Measurements from ENCODE around the gene CTDP1. TPM values are rescaled to one million over a fixed set of nuclear protein-coding genes. Genes with fewer than 3 reads are reported as not detected.

CTDP1 gene
- total RNA-seq, 1 donor from 2014 or later: 34.8 TPM

- H3K9me3 Mint-ChIP-seq (ENCODE audit: unreplicated experiment): no peaks in the 10 kb centered on the region
- H3K27me3 Mint-ChIP-seq (ENCODE audit: unreplicated experiment): no peaks in the 10 kb centered on the region
- H3K36me3 Mint-ChIP-seq (ENCODE audit: unreplicated experiment): peaks cover 9% of the 10 kb centered on the region
- no peak overlapping the region for H3K27ac Mint-ChIP-seq (ENCODE audit: unreplicated experiment)
- H3K4me1 Mint-ChIP-seq (ENCODE audit: low read depth, unreplicated experiment): no peaks in the 10 kb centered on the region
- H3K4me3 Mint-ChIP-seq (ENCODE audit: unreplicated experiment): no peak overlapping the region
- no peak for DNase-seq
- no peak for TF ChIP-seq CTCF (IDR thresholded peaks at IDR 0.05; ENCODE audit: partially characterized antibody, unreplicated experiment)
Measured at GRCh38 chr18:79658366-79658765, 21.2 kb upstream of the CTDP1 start.

GRCh38 chr18:79659733-79660132 is 19.9 kb upstream of the CTDP1 start:
- TF ChIP-seq CTCF (IDR thresholded peaks at IDR 0.05; ENCODE audit: partially characterized antibody, unreplicated experiment): no peak
- H3K27me3 Mint-ChIP-seq (ENCODE audit: unreplicated experiment): no peaks in the 10 kb centered on the region
- peaks cover 2% of the 10 kb centered on the region for H3K9me3 Mint-ChIP-seq (ENCODE audit: unreplicated experiment)
- no peak for DNase-seq
- H3K27ac Mint-ChIP-seq (ENCODE audit: unreplicated experiment): no peak overlapping the region
- H3K36me3 Mint-ChIP-seq (ENCODE audit: unreplicated experiment): peaks cover 9% of the 10 kb centered on the region
- no peak overlapping the region for H3K4me3 Mint-ChIP-seq (ENCODE audit: unreplicated experiment)
- no peaks in the 10 kb centered on the region for H3K4me1 Mint-ChIP-seq (ENCODE audit: low read depth, unreplicated experiment)

- Mint-ChIP-seq H3K4me3 (ENCODE audit: unreplicated experiment) (no peak overlapping the region), H3K4me1 (ENCODE audit: low read depth, unreplicated experiment) (no peaks in the 10 kb centered on the region), H3K36me3 (ENCODE audit: unreplicated experiment) (no peaks in the 10 kb centered on the region), H3K9me3 (ENCODE audit: unreplicated experiment) (peaks cover 2% of the 10 kb centered on the region), H3K27ac (ENCODE audit: unreplicated experiment) (no peak overlapping the region), H3K27me3 (ENCODE audit: unreplicated experiment) (no peaks in the 10 kb centered on the region)
- no peak for TF ChIP-seq CTCF (IDR thresholded peaks at IDR 0.05; ENCODE audit: partially characterized antibody, unreplicated experiment)
- no peak for DNase-seq
Measured at GRCh38 chr18:79662034-79662433, 17.6 kb upstream of the CTDP1 start.

GRCh38 chr18:79662439-79662838 is 17.2 kb upstream of the CTDP1 start:
- no peak overlapping the region for H3K27ac Mint-ChIP-seq (ENCODE audit: unreplicated experiment)
- H3K9me3 Mint-ChIP-seq (ENCODE audit: unreplicated experiment): peaks cover 4% of the 10 kb centered on the region
- no peak for DNase-seq
- H3K4me1 Mint-ChIP-seq (ENCODE audit: low read depth, unreplicated experiment): no peaks in the 10 kb centered on the region
- no peaks in the 10 kb centered on the region for H3K36me3 Mint-ChIP-seq (ENCODE audit: unreplicated experiment)
- no peaks in the 10 kb centered on the region for H3K27me3 Mint-ChIP-seq (ENCODE audit: unreplicated experiment)
- TF ChIP-seq CTCF (IDR thresholded peaks at IDR 0.05; ENCODE audit: partially characterized antibody, unreplicated experiment): no peak
- H3K4me3 Mint-ChIP-seq (ENCODE audit: unreplicated experiment): no peak overlapping the region

- Mint-ChIP-seq H3K27me3 (ENCODE audit: unreplicated experiment) (no peaks in the 10 kb centered on the region), H3K36me3 (ENCODE audit: unreplicated experiment) (no peaks in the 10 kb centered on the region), H3K9me3 (ENCODE audit: unreplicated experiment) (peaks cover 4% of the 10 kb centered on the region), H3K4me3 (ENCODE audit: unreplicated experiment) (no peak overlapping the region), H3K4me1 (ENCODE audit: low read depth, unreplicated experiment) (no peaks in the 10 kb centered on the region), H3K27ac (ENCODE audit: unreplicated experiment) (no peak overlapping the region)
- DNase-seq: no peak
- TF ChIP-seq CTCF (IDR thresholded peaks at IDR 0.05; ENCODE audit: partially characterized antibody, unreplicated experiment): no peak
Measured at GRCh38 chr18:79664525-79665125, 15.0 kb upstream of the CTDP1 start.

Data from glutamatergic neuron (in vitro differentiated cells).